ENCODE results near the gene ELAC2. TPM values are rescaled to one million over a fixed set of nuclear protein-coding genes. Genes with fewer than 3 reads are reported as not detected.
A peak's percentile ranks its signal among the peaks of the same experiment; 100 is the strongest.

Gene ELAC2
- polyA plus RNA-seq, 4 donors = 67.4 to 80.8 (median 75.2) TPM

GRCh38 chr17:13024016-13024415, 6.2 kb upstream of the ELAC2 start:
- DNase-seq (ENCODE audit: low read depth in 4 of 4, low spot score in 3 of 4) = no peak

GRCh38 chr17:13016881-13017654, 759 bp downstream of the ELAC2 start:
- no peak for DNase-seq (ENCODE audit: low read depth in 4 of 4, low spot score in 3 of 4)

GRCh38 chr17:13014801-13015200, 3.0 kb downstream of the ELAC2 start:
- DNase-seq (ENCODE audit: low read depth in 4 of 4, low spot score in 3 of 4) = no peak

GRCh38 chr17:13010959-13011358, 6.9 kb downstream of the ELAC2 start:
- no peak for DNase-seq (ENCODE audit: low read depth in 4 of 4, low spot score in 3 of 4)

GRCh38 chr17:13008461-13008860, 9.4 kb downstream of the ELAC2 start:
- DNase-seq (ENCODE audit: low read depth in 4 of 4, low spot score in 3 of 4) = no peak

- no peak for DNase-seq (ENCODE audit: low read depth in 4 of 4, low spot score in 3 of 4)
Measured at GRCh38 chr17:13005530-13005929, 12.3 kb downstream of the ELAC2 start.

- no peak for DNase-seq (ENCODE audit: low read depth in 4 of 4, low spot score in 3 of 4)
Measured at GRCh38 chr17:13004336-13004735, 13.5 kb downstream of the ELAC2 start.

- DNase-seq (ENCODE audit: low read depth in 4 of 4, low spot score in 3 of 4) = no peak
Measured at GRCh38 chr17:13003927-13004326, 13.9 kb downstream of the ELAC2 start.

GRCh38 chr17:13003454-13003851, 14.4 kb downstream of the ELAC2 start:
- no peak for DNase-seq (ENCODE audit: low read depth in 4 of 4, low spot score in 3 of 4)

- peak; percentile 60 to 74 (median 74) for DNase-seq (ENCODE audit: low read depth in 4 of 4, low spot score in 3 of 4)
Measured at GRCh38 chr17:13002761-13003453, 14.9 kb downstream of the ELAC2 start.

- peak in 3 of 4 donors; percentile 47 to 61 (median 61) for DNase-seq (ENCODE audit: low read depth in 4 of 4, low spot score in 3 of 4)
Measured at GRCh38 chr17:13001991-13002615, 15.7 kb downstream of the ELAC2 start.

- no peak for DNase-seq (ENCODE audit: low read depth in 4 of 4, low spot score in 3 of 4)
Measured at GRCh38 chr17:13000561-13000960, 17.3 kb downstream of the ELAC2 start.

GRCh38 chr17:12998874-12999273, 19.0 kb downstream of the ELAC2 start:
- no peak for DNase-seq (ENCODE audit: low read depth in 4 of 4, low spot score in 3 of 4)

- no peak for DNase-seq (ENCODE audit: low read depth in 4 of 4, low spot score in 3 of 4)
Measured at GRCh38 chr17:12998461-12998860, 19.4 kb downstream of the ELAC2 start.

- DNase-seq (ENCODE audit: low read depth in 4 of 4, low spot score in 3 of 4) = no peak
Measured at GRCh38 chr17:12996941-12997340, 20.9 kb downstream of the ELAC2 start.

GRCh38 chr17:12996357-12996756, 21.5 kb downstream of the ELAC2 start:
- DNase-seq (ENCODE audit: low read depth in 4 of 4, low spot score in 3 of 4) = no peak

GRCh38 chr17:12995896-12996295, 21.9 kb downstream of the ELAC2 start:
- DNase-seq (ENCODE audit: low read depth in 4 of 4, low spot score in 3 of 4) = no peak

GRCh38 chr17:12995106-12995895, 22.5 kb downstream of the ELAC2 start:
- no peak for DNase-seq (ENCODE audit: low read depth in 4 of 4, low spot score in 3 of 4)

- DNase-seq (ENCODE audit: low read depth in 4 of 4, low spot score in 3 of 4) = no peak
Measured at GRCh38 chr17:12994341-12995074, 23.3 kb downstream of the ELAC2 start.

GRCh38 chr17:12993631-12994030, 24.2 kb downstream of the ELAC2 start:
- DNase-seq (ENCODE audit: low read depth in 4 of 4, low spot score in 3 of 4) = no peak

Measured in right renal pelvis (tissue), 4 donors.